ENCODE data around the gene RASGRF2.
A peak's percentile ranks its signal among the peaks of the same experiment; 100 is the strongest.

The RASGRF2 gene

GRCh38 chr5:81208904-81209303 is 248.7 kb downstream of the RASGRF2 start:
- no peak for DNase-seq (ENCODE audit: low spot score)

- DNase-seq (ENCODE audit: low spot score) = no peak
Observed at GRCh38 chr5:81209386-81209785, 249.2 kb downstream of the RASGRF2 start.

GRCh38 chr5:81209869-81210493 is 249.8 kb downstream of the RASGRF2 start:
- DNase-seq (ENCODE audit: low spot score) = no peak

GRCh38 chr5:81212211-81212751 is 252.1 kb downstream of the RASGRF2 start:
- peak; percentile 41 for DNase-seq (ENCODE audit: low spot score)

- DNase-seq (ENCODE audit: low spot score) = no peak
Observed at GRCh38 chr5:81213070-81213469, 252.9 kb downstream of the RASGRF2 start.

GRCh38 chr5:81214848-81215247 is 254.7 kb downstream of the RASGRF2 start:
- DNase-seq (ENCODE audit: low spot score) = no peak

GRCh38 chr5:81216152-81216551 is 256.0 kb downstream of the RASGRF2 start:
- no peak for DNase-seq (ENCODE audit: low spot score)

GRCh38 chr5:81219389-81219788 is 259.2 kb downstream of the RASGRF2 start:
- no peak for DNase-seq (ENCODE audit: low spot score)

GRCh38 chr5:81222285-81222684 is 262.1 kb downstream of the RASGRF2 start:
- DNase-seq (ENCODE audit: low spot score) = no peak

- DNase-seq (ENCODE audit: low spot score) = no peak
Observed at GRCh38 chr5:81225463-81225862, 265.3 kb downstream of the RASGRF2 start.

GRCh38 chr5:81226286-81226685 is 266.1 kb downstream of the RASGRF2 start:
- no peak for DNase-seq (ENCODE audit: low spot score)

GRCh38 chr5:81226949-81227348 is 266.8 kb downstream of the RASGRF2 start:
- DNase-seq (ENCODE audit: low spot score) = no peak

GRCh38 chr5:81228084-81228483 is 267.9 kb downstream of the RASGRF2 start:
- no peak for DNase-seq (ENCODE audit: low spot score)

GRCh38 chr5:81230416-81230815 is 270.3 kb downstream of the RASGRF2 start:
- DNase-seq (ENCODE audit: low spot score) = no peak

GRCh38 chr5:81232464-81233079 is 272.4 kb downstream of the RASGRF2 start:
- DNase-seq (ENCODE audit: low spot score) = no peak

- DNase-seq (ENCODE audit: low spot score) = no peak
Observed at GRCh38 chr5:81233080-81233634, 273.0 kb downstream of the RASGRF2 start, which contains the start of gene CKMT2. CKMT2 (plus strand) TSS chr5:81233322; CDS start chr5:81251133, 17,811 bp downstream.

GRCh38 chr5:81234299-81234698 is 274.1 kb downstream of the RASGRF2 start:
- DNase-seq (ENCODE audit: low spot score) = no peak

GRCh38 chr5:81234801-81235200 is 274.6 kb downstream of the RASGRF2 start:
- DNase-seq (ENCODE audit: low spot score) = no peak

- no peak for DNase-seq (ENCODE audit: low spot score)
Observed at GRCh38 chr5:81235287-81236072, 275.3 kb downstream of the RASGRF2 start.

- DNase-seq (ENCODE audit: low spot score) = no peak
Observed at GRCh38 chr5:81238460-81238859, 278.3 kb downstream of the RASGRF2 start.

GRCh38 chr5:81239613-81240012 is 279.4 kb downstream of the RASGRF2 start:
- DNase-seq (ENCODE audit: low spot score) = no peak

- no peak for DNase-seq (ENCODE audit: low spot score)
Observed at GRCh38 chr5:81241001-81241400, 280.8 kb downstream of the RASGRF2 start.

Measured in germinal center (tissue), 1 donor.